Measurements from ENCODE around the gene PRSS36.

DNA sequence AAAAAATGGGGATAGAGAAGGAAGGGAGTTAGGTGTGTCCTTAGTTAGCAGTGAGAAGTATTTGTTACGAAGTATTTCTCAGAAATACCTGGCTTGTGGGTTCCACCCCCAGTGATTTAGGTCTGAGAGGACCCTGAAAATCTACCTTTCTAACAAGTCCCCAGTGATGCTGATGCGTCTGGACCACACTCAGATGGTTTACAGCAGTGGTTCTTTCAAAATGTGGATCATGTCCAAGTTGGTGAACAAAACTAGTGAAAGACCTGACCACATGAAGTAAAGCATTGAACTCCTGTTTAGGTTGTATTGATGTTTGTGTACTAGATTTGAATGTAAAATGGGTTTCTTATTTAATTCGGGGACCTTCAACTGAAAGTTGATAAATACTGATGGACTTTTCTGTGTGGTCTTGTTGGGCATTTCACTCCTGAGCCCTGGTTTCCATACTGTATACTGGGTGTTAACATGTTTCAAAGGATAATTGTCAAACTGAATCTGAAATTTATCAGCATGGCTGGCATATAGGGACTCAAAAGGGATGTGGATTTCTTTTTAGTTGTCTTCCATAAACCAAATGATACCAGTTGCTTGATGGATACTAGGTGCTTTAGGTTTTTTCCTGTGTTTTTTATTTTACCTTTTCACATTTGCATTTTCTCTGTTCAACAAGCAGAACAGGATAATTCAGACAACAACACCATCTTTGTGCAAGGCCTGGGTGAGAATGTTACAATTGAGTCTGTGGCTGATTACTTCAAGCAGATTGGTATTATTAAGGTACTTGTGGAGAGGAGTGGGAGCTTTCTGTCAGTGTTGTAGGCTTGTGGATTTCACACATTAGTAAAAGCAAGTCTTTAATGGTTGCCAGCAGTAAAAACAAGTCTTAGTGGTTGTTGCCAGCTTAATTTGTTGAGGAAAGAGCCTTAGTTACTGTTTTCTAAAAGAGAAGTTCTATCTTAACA, 38.9 kb upstream of the PRSS36 start:
- TF ChIP-seq, protein P1, sequence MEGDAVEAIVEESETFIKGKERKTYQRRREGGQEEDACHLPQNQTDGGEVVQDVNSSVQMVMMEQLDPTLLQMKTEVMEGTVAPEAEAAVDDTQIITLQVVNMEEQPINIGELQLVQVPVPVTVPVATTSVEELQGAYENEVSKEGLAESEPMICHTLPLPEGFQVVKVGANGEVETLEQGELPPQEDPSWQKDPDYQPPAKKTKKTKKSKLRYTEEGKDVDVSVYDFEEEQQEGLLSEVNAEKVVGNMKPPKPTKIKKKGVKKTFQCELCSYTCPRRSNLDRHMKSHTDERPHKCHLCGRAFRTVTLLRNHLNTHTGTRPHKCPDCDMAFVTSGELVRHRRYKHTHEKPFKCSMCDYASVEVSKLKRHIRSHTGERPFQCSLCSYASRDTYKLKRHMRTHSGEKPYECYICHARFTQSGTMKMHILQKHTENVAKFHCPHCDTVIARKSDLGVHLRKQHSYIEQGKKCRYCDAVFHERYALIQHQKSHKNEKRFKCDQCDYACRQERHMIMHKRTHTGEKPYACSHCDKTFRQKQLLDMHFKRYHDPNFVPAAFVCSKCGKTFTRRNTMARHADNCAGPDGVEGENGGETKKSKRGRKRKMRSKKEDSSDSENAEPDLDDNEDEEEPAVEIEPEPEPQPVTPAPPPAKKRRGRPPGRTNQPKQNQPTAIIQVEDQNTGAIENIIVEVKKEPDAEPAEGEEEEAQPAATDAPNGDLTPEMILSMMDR (conservative IDR thresholded peaks at IDR 0.05; ENCODE audit: low read length): no peak
- TF ChIP-seq EZH2phosphoT487 (IDR thresholded peaks at IDR 0.05; ENCODE audit: borderline replicate concordance, low read depth, low read length): no peak
